ENCODE measurements around the gene WWC2. TPM values are rescaled to one million over a fixed set of nuclear protein-coding genes. Genes with fewer than 3 reads are reported as not detected.

Gene WWC2
- total and polyA plus RNA-seq, 11 donors: 5.4 to 43.0 (median 33.8) TPM

GRCh38 chr4:183124865-183125264, 25.8 kb downstream of the WWC2 start:
- no peak for TF ChIP-seq POLR2A (IDR thresholded peaks at IDR 0.05)
- no peak for TF ChIP-seq CTCF (IDR thresholded peaks at IDR 0.05)
- Histone ChIP-seq H3K36me3 (no peaks in the 10 kb centered on the region), H3K9me3 (no peaks in the 10 kb centered on the region), H3K4me3 (no peak overlapping the region), H3K4me1 (peaks cover 0 to 29% (median 11%) of the 10 kb centered on the region in 12 donors), H3K27me3 (no peaks in the 10 kb centered on the region), H3K27ac (no peak overlapping the region)
- 89 to 91% (median 90%) methylated on average over 5 of the region's 5 CpGs for WGBS, 4 donors
- no peak for ATAC-seq
- no peak for DNase-seq
- intact Hi-C loops (cut with DNase I): no loop called here

GRCh38 chr4:183129125-183129524, 30.1 kb downstream of the WWC2 start:
- Histone ChIP-seq H3K4me1 (peaks cover 0 to 34% (median 14%) of the 10 kb centered on the region in 12 donors), H3K27me3 (no peaks in the 10 kb centered on the region), H3K36me3 (no peaks in the 10 kb centered on the region), H3K4me3 (no peak overlapping the region), H3K9me3 (no peaks in the 10 kb centered on the region), H3K27ac (peak overlapping the region in 1 of 12 donors; percentile 66)
- TF ChIP-seq POLR2A (IDR thresholded peaks at IDR 0.05) (no peak), CTCF (IDR thresholded peaks at IDR 0.05) (no peak)
- DNase-seq: no peak
- no peak for ATAC-seq
- intact Hi-C loops (cut with DNase I): no loop called here
- 81 to 86% (median 85%) methylated on average over 3 of the region's 3 CpGs for WGBS, 4 donors

GRCh38 chr4:183129675-183130074, 30.6 kb downstream of the WWC2 start:
- 76 to 87% (median 84%) methylated on average over 2 of the region's 2 CpGs for WGBS, 4 donors
- DNase-seq (no peak), ATAC-seq (peak; percentile 21 to 42 (median 32))
- Histone ChIP-seq H3K27me3 (no peaks in the 10 kb centered on the region), H3K9me3 (no peaks in the 10 kb centered on the region), H3K4me1 (peaks cover 0 to 29% (median 11%) of the 10 kb centered on the region in 12 donors), H3K4me3 (no peak overlapping the region), H3K27ac (peak overlapping the region in 6 of 12 donors; percentile 11 to 69 (median 48)), H3K36me3 (no peaks in the 10 kb centered on the region)
- TF ChIP-seq CTCF (IDR thresholded peaks at IDR 0.05) (no peak), POLR2A (IDR thresholded peaks at IDR 0.05) (no peak)
- intact Hi-C loops (cut with DNase I): no loop called here

GRCh38 chr4:183130328-183131155, 31.5 kb downstream of the WWC2 start:
- Histone ChIP-seq H3K4me1 (peaks cover 0 to 26% (median 11%) of the 10 kb centered on the region in 12 donors), H3K36me3 (no peaks in the 10 kb centered on the region), H3K4me3 (peak overlapping the region in 1 of 12 donors; percentile 13), H3K9me3 (no peaks in the 10 kb centered on the region), H3K27ac (peak overlapping the region in 10 of 12 donors; percentile 5 to 69 (median 40)), H3K27me3 (no peaks in the 10 kb centered on the region)
- TF ChIP-seq POLR2A (IDR thresholded peaks at IDR 0.05) (no peak), CTCF (IDR thresholded peaks at IDR 0.05) (no peak)
- DNase-seq (peak in 4 of 5 donors; percentile 54 to 77 (median 66)), ATAC-seq (peak; percentile 34 to 86 (median 76))
- WGBS, 4 donors: 53 to 59% (median 54%) methylated on average over 7 of the region's 7 CpGs
- intact Hi-C loops (cut with DNase I): no loop called here
